Fibroblast of lung (primary cell): ENCODE data around the gene FAM151B. TPM values are rescaled to one million over a fixed set of nuclear protein-coding genes. Genes with fewer than 3 reads are reported as not detected.
A peak's percentile ranks its signal among the peaks of the same experiment; 100 is the strongest.
"Not testable (repeated sequence)": the region's sequence is repeated elsewhere in the genome, so short reads cannot be mapped to it uniquely, and the experiment has no call there.

Experiments
- DNase-seq, 2 donors: peaks; one replicate each; pipeline versions ENCODE4 v3.0.0 to v3.0.0-alpha.2; 2010; ENCODE audit warnings: low read depth in 2 of 2
- H2AFZ ChIP-seq: 2 replicates; pipeline ENCODE4 v1.5.1; 2012; ENCODE audit warnings: low read length, control low read depth, inconsistent platforms
- H3K27ac ChIP-seq: 2 replicates; pipeline ENCODE4 v1.5.1; 2011; ENCODE audit warnings: low read length, control low read depth; ENCODE audit not compliant: insufficient read depth
- H3K27me3 ChIP-seq: 2 replicates; pipeline ENCODE4 v1.5.1; 2011; ENCODE audit warnings: mild to moderate bottlenecking, low read length; ENCODE audit not compliant: control insufficient read depth, insufficient read depth
- H3K36me3 ChIP-seq: 2 replicates; pipeline ENCODE4 v1.5.1; 2011; ENCODE audit warnings: low read length; ENCODE audit not compliant: control insufficient read depth, insufficient read depth
- H3K4me1 ChIP-seq: 2 replicates; pipeline ENCODE4 v1.5.1; 2011; ENCODE audit warnings: low read length; ENCODE audit not compliant: control insufficient read depth, insufficient read depth; ENCODE audit errors: extremely low read depth
- H3K4me2 ChIP-seq: 2 replicates; pipeline ENCODE4 v1.5.1; 2011; ENCODE audit warnings: low read length, control low read depth; ENCODE audit not compliant: insufficient read depth; ENCODE audit errors: extremely low read depth
- H3K4me3 ChIP-seq, 4 experiments: fragments of 200-600 bp in 1 of 4; sonication (generic) in 1 of 4; replicated peaks in 1 of 4; 2 replicates each; pipeline ENCODE4 v1.5.1; 2011 to 2016; ENCODE audit warnings: low read length in 4 of 4, low read depth in 3 of 4, mild to moderate bottlenecking in 3 of 4, control low read depth in 2 of 4, inconsistent platforms in 1 of 4, mixed read lengths in 1 of 4; ENCODE audit not compliant: insufficient read depth in 1 of 4; ENCODE audit errors: control extremely low read depth in 1 of 4
- H3K79me2 ChIP-seq: 2 replicates; pipeline ENCODE4 v1.5.1; 2012; ENCODE audit warnings: mild to moderate bottlenecking, low read length, inconsistent platforms; ENCODE audit not compliant: control insufficient read depth, insufficient read depth
- H3K9ac ChIP-seq: 2 replicates; pipeline ENCODE4 v1.5.1; 2011; ENCODE audit warnings: mild to moderate bottlenecking, low read length, control low read depth; ENCODE audit not compliant: insufficient read depth
- H3K9me3 ChIP-seq: 2 replicates; pipeline ENCODE4 v1.5.1; 2012; ENCODE audit warnings: low read depth, low read length; ENCODE audit not compliant: control insufficient read depth, insufficient read depth
- H4K20me1 ChIP-seq: 2 replicates; pipeline ENCODE4 v1.5.1; 2011; ENCODE audit warnings: low read length; ENCODE audit not compliant: control insufficient read depth, insufficient read depth; ENCODE audit errors: extremely low read depth
- EZH2 ChIP-seq: IDR thresholded peaks from 2 replicates; pipeline ENCODE4 v1.5.1; 2012; ENCODE audit warnings: low read length, control low read depth, mild to moderate bottlenecking; ENCODE audit errors: missing control alignments
- polyA plus RNA-seq, 2 donors: library from polyadenylated mRNA; depleted of rRNA in 1 of 2; stranded (reverse) in 1 of 2; unstranded in 1 of 2; fragments of >200 nt; gene quantifications; 2 replicates each; pipeline ENCODE4 v1.2.1, GENCODE V29; 2011 to 2012; ENCODE audit warnings: missing spikeins in 1 of 2
- total RNA-seq: library from RNA; depleted of rRNA; stranded (reverse); fragments of >200 nt; gene quantifications from 2 replicates; pipeline ENCODE4 v1.2.1, GENCODE V29; 2014
- TF ChIP-seq, protein P1 (sequence below), 2 donors: IDR thresholded peaks in 1 of 2; conservative IDR thresholded peaks in 1 of 2; 1 replicate in 1 of 2; 2 replicates in 1 of 2; pipeline ENCODE4 v1.5.1; 2011 to 2012; ENCODE audit warnings: low read length in 2 of 2, control low read depth in 1 of 2, inconsistent platforms in 1 of 2, low read depth in 1 of 2, mild to moderate bottlenecking in 1 of 2

Gene FAM151B
- total and polyA plus RNA-seq, 2 donors (not counting 1 experiment from before 2014, with no cell fraction given): 4.8 to 4.9 TPM

DNA sequence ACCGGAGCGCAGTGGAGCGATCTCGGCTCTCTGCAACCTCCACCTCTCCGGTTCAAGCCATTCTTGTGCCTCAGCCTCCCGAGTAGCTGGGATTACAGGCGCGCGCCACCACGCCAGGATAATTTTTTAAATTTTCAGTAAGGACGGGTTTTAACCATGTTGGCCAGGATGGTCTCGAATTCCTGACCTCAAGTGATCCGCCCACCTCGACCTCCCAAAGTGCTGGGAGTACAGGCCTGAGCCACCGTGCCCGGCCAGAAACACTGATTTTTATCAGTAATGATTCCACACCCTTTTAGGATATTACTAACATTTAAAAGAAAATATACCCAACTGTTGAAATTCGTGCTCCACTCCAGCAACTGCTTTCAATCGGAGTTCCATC is 464 bp upstream of the FAM151B start:
- H3K4me3 ChIP-seq: peak overlapping the region; percentile 76 to 86 (median 85)
- no peaks in the 10 kb centered on the region for H3K4me1 ChIP-seq
- peak overlapping the region; percentile 64 for H3K27ac ChIP-seq

DNA sequence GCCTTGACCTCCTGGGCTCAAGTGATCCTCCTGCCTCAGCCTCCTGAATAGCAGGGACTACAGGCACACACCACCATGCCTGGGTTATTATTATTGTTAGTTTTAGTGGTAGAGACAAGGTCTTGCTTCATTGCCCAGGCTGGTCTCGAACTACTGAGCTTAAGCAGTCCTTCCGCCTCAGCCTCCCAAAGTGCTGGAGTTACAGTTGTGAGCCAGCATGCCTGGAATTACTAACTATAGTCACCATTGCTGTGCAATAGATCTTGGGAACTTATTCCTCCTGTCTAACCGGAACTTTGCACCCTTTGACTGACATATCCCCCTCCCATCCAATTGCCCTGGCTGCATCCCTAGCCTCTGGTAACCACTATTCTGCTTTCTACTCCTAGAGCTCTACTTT is 3.4 kb downstream of the FAM151B start:
- H3K79me2 ChIP-seq: no peaks in the 10 kb centered on the region
- no peaks in the 10 kb centered on the region for H3K4me1 ChIP-seq
- no peak overlapping the region for H3K4me3 ChIP-seq
- no peaks in the 10 kb centered on the region for H4K20me1 ChIP-seq
- no peak overlapping the region for H3K27ac ChIP-seq
- no peaks in the 10 kb centered on the region for H3K9me3 ChIP-seq
- no peaks in the 10 kb centered on the region for H3K27me3 ChIP-seq
- H3K4me2 ChIP-seq: no peak overlapping the region
- no peak for DNase-seq
- no peak overlapping the region for H3K9ac ChIP-seq
- TF ChIP-seq, protein P1, sequence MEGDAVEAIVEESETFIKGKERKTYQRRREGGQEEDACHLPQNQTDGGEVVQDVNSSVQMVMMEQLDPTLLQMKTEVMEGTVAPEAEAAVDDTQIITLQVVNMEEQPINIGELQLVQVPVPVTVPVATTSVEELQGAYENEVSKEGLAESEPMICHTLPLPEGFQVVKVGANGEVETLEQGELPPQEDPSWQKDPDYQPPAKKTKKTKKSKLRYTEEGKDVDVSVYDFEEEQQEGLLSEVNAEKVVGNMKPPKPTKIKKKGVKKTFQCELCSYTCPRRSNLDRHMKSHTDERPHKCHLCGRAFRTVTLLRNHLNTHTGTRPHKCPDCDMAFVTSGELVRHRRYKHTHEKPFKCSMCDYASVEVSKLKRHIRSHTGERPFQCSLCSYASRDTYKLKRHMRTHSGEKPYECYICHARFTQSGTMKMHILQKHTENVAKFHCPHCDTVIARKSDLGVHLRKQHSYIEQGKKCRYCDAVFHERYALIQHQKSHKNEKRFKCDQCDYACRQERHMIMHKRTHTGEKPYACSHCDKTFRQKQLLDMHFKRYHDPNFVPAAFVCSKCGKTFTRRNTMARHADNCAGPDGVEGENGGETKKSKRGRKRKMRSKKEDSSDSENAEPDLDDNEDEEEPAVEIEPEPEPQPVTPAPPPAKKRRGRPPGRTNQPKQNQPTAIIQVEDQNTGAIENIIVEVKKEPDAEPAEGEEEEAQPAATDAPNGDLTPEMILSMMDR (conservative IDR thresholded peaks at IDR 0.05 in 1 of 2, IDR thresholded peaks at IDR 0.05 in 1 of 2; ENCODE audit: low read depth in 1 of 2, low read length in 2 of 2): no peak
- no peak for TF ChIP-seq EZH2
- no peak overlapping the region for H2AFZ ChIP-seq
- no peaks in the 10 kb centered on the region for H3K36me3 ChIP-seq

More for the DNA sequence above, 464 bp upstream of the FAM151B start:
- DNase-seq: no peak
- Histone ChIP-seq H3K9ac (peak overlapping the region; percentile 79), H2AFZ (peak overlapping the region; percentile 94), H3K36me3 (no peaks in the 10 kb centered on the region), H4K20me1 (no peaks in the 10 kb centered on the region), H3K79me2 (no peaks in the 10 kb centered on the region), H3K4me2 (peak overlapping the region; percentile 77), H3K27me3 (no peaks in the 10 kb centered on the region), H3K9me3 (no peaks in the 10 kb centered on the region)
- TF ChIP-seq, protein P1 (conservative IDR thresholded peaks at IDR 0.05 in 1 of 2, IDR thresholded peaks at IDR 0.05 in 1 of 2; ENCODE audit: low read depth in 1 of 2, low read length in 2 of 2): no peak
- TF ChIP-seq EZH2: no peak

DNA sequence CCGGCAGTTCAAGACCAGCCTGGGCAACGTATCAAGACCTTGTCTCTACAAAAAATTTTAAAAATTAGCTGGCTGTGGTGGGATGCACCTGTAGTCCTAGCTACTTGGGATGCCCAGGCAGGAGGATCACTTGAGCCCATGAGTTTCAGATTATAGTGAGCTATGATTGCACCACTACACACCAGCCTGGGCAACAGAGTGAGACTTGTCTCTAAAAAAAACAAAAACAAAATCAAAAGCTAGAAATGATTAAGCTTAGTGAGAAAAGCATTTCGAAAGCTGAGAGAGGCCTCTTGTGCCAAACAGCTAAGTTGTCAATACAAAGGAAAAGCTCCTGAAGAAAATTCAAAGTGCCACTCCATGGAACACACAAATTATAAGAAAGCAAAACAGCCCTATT is 4.8 kb downstream of the FAM151B start:
- no peaks in the 10 kb centered on the region for H3K4me1 ChIP-seq
- no peak overlapping the region for H3K27ac ChIP-seq
- no peaks in the 10 kb centered on the region for H3K27me3 ChIP-seq
- H3K36me3 ChIP-seq: no peaks in the 10 kb centered on the region
- DNase-seq: no peak
- no peaks in the 10 kb centered on the region for H3K9me3 ChIP-seq
- TF ChIP-seq, protein P1 (conservative IDR thresholded peaks at IDR 0.05 in 1 of 2, IDR thresholded peaks at IDR 0.05 in 1 of 2; ENCODE audit: low read depth in 1 of 2, low read length in 2 of 2): no peak
- no peak for TF ChIP-seq EZH2
- H3K4me3 ChIP-seq: no peak overlapping the region
- H3K9ac ChIP-seq: no peak overlapping the region
- no peaks in the 10 kb centered on the region for H4K20me1 ChIP-seq
- no peak overlapping the region for H2AFZ ChIP-seq
- no peaks in the 10 kb centered on the region for H3K79me2 ChIP-seq
- H3K4me2 ChIP-seq: no peak overlapping the region

DNA sequence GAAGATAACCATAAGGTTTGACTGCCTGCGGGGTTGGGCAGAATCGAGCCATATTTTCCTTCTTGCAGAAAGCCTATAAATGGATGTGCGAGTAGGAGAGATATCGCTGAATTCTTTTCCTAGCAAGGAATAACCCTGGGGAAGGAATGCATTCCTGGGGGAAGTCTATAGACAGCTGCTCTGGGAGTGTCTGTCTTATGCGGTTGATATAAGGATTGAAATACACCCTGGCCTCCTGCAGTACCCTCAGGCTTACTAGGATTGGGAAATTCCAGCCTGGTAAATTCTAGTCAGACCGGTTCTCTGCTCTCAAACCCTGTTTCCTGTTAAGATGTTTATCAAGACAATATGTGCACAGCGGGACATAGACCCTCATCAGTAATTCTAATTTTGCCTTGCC is 5.5 kb downstream of the FAM151B start:
- not testable (repeated sequence) for H3K9ac ChIP-seq, H3K79me2 ChIP-seq, H3K4me2 ChIP-seq, H3K4me3 ChIP-seq, DNase-seq, H3K27ac ChIP-seq, H3K27me3 ChIP-seq, H3K36me3 ChIP-seq, H3K4me1 ChIP-seq, H4K20me1 ChIP-seq, H2AFZ ChIP-seq, H3K9me3 ChIP-seq
